PC-9 (cell line): Measurements from ENCODE around the gene TMEM271.

ENCODE experiments used
- EZH2 ChIP-seq: fragments of 200-600 bp; sonication (generic); IDR thresholded peaks from 2 replicates; pipeline ENCODE4 v1.8.0; 2017; ENCODE audit warnings: antibody characterized with exemption, low read depth
- TF ChIP-seq, protein P1 (sequence below): fragments of 200-600 bp; sonication (generic); conservative IDR thresholded peaks from 2 replicates; pipeline ENCODE4 v1.6.1; 2017; ENCODE audit warnings: mixed run types, antibody characterized with exemption, mild to moderate bottlenecking, moderate library complexity

DNA sequence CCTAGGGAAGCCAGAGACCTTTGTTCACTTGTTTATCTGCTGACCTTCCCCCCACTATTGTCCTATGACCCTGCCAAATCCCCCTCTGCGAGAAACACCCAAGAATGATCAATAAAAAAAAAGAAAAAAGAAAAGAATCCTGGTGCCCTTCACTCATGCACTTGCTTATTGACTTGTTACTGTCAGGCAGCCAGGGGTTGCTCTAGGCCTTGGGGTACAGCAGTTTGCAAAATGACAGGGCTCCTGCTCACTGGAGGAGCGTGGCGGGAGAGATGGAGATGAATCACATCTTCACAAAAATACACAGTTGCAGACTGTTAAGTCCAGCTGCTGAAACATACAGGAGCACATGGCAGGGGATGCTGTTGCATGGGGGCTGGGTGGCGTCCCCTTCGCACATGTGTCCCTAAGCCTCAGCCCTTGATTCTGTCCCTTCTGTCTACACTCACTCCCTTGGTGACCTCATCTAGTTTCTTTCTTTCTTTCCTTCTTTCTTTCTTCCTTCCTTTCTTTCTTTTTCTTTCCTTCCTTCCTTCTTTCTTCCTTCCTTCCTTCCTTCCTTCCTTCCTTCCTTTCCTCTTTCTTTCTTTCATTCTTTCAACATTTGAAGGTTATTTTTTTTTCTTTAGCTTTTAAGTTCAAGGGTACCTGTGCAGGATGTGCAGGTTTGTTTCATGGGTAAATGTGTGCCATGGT lies 16.9 kb upstream of the TMEM271 start:
- TF ChIP-seq, protein P1, sequence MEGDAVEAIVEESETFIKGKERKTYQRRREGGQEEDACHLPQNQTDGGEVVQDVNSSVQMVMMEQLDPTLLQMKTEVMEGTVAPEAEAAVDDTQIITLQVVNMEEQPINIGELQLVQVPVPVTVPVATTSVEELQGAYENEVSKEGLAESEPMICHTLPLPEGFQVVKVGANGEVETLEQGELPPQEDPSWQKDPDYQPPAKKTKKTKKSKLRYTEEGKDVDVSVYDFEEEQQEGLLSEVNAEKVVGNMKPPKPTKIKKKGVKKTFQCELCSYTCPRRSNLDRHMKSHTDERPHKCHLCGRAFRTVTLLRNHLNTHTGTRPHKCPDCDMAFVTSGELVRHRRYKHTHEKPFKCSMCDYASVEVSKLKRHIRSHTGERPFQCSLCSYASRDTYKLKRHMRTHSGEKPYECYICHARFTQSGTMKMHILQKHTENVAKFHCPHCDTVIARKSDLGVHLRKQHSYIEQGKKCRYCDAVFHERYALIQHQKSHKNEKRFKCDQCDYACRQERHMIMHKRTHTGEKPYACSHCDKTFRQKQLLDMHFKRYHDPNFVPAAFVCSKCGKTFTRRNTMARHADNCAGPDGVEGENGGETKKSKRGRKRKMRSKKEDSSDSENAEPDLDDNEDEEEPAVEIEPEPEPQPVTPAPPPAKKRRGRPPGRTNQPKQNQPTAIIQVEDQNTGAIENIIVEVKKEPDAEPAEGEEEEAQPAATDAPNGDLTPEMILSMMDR, result no peak
- TF ChIP-seq EZH2, result no peak
